Neural cell (in vitro differentiated cells): ENCODE data around the gene MFF.

ENCODE experiments used
- CTCF ChIP-seq: fragments of 450-650 bp; IDR thresholded peaks from 2 replicates; pipeline ENCODE4 v1.5.1; 2014; ENCODE audit warnings: antibody characterized with exemption, mild to moderate bottlenecking, moderate library complexity; ENCODE audit not compliant: poor library complexity, severe bottlenecking
- EP300 ChIP-seq: fragments of 450-650 bp; conservative IDR thresholded peaks from 2 replicates; pipeline ENCODE4 v1.6.1; 2014; ENCODE audit warnings: antibody characterized with exemption, mild to moderate bottlenecking, moderate library complexity; ENCODE audit not compliant: poor library complexity, severe bottlenecking
- MXI1 ChIP-seq: fragments of 450-650 bp; conservative IDR thresholded peaks from 2 replicates; pipeline ENCODE4 v1.6.1; 2014; ENCODE audit warnings: antibody characterized with exemption, mild to moderate bottlenecking; ENCODE audit not compliant: poor library complexity, severe bottlenecking
- POLR2AphosphoS5 ChIP-seq: IDR thresholded peaks from 2 replicates; pipeline ENCODE4 v1.6.1; 2012
- RAD21 ChIP-seq: fragments of 450-650 bp; conservative IDR thresholded peaks from 2 replicates; pipeline ENCODE4 v1.6.1; 2014; ENCODE audit warnings: antibody characterized with exemption, mild to moderate bottlenecking, moderate library complexity
- SMC3 ChIP-seq: fragments of 450-650 bp; conservative IDR thresholded peaks from 2 replicates; pipeline ENCODE4 v1.6.1; 2014; ENCODE audit warnings: antibody characterized with exemption, mild to moderate bottlenecking, moderate library complexity; ENCODE audit not compliant: poor library complexity

DNA sequence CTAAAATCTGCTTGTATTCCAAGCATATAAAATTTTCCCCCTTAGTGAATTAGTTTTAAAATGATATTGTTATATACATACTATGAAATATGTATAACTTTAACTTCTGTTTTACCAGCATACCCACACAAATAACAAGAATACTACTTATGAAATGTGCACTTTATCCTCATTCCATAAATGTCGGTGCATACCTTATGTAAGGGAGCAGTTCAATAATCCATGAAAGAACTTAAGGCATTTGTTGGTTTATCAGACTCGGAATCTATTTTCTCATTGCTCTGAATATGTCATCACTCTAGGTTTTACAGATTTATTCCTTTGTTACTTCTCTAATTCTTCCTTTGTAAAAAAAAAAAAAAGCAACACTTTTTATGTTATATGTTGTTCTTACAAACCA is 12.5 kb upstream of the MFF start:
- no peak for TF ChIP-seq CTCF
- TF ChIP-seq SMC3: no peak
- TF ChIP-seq MXI1: no peak
- no peak for TF ChIP-seq EP300
- no peak for TF ChIP-seq POLR2AphosphoS5
- TF ChIP-seq RAD21: no peak
